Activated CD4-positive, alpha-beta T cell treated with anti-CD3 and anti-CD28 coated beads, Interleukin-2, amount 50 U/mL, for 1 hour (primary cell): ENCODE data around the gene MCF2L2.

Experiments used
- DNase-seq: peaks from one replicate; pipeline ENCODE4 v3.0.0-alpha.2; 2020

Gene MCF2L2

GRCh38 chr3:183318877-183319276 is 109.5 kb downstream of the MCF2L2 start:
- DNase-seq: no peak

- no peak for DNase-seq
Measured at GRCh38 chr3:183317886-183318865, 110.2 kb downstream of the MCF2L2 start.

GRCh38 chr3:183317271-183317670 is 111.1 kb downstream of the MCF2L2 start:
- no peak for DNase-seq

- DNase-seq: no peak
Measured at GRCh38 chr3:183315739-183316138, 112.7 kb downstream of the MCF2L2 start.

GRCh38 chr3:183313764-183314163 is 114.7 kb downstream of the MCF2L2 start:
- no peak for DNase-seq

- DNase-seq: no peak
Measured at GRCh38 chr3:183313351-183313750, 115.1 kb downstream of the MCF2L2 start.

GRCh38 chr3:183312433-183312832 is 116.0 kb downstream of the MCF2L2 start:
- DNase-seq: no peak

- DNase-seq: no peak
Measured at GRCh38 chr3:183310936-183311335, 117.5 kb downstream of the MCF2L2 start.

GRCh38 chr3:183309276-183309675 is 119.1 kb downstream of the MCF2L2 start:
- DNase-seq: no peak

- no peak for DNase-seq
Measured at GRCh38 chr3:183308751-183309150, 119.7 kb downstream of the MCF2L2 start.

GRCh38 chr3:183307749-183308148 is 120.7 kb downstream of the MCF2L2 start:
- DNase-seq: no peak

GRCh38 chr3:183306798-183307671 is 121.4 kb downstream of the MCF2L2 start:
- no peak for DNase-seq

- no peak for DNase-seq
Measured at GRCh38 chr3:183303690-183304089, 124.7 kb downstream of the MCF2L2 start.

GRCh38 chr3:183301937-183302580 is 126.4 kb downstream of the MCF2L2 start:
- DNase-seq: no peak

GRCh38 chr3:183300996-183301562 is 127.3 kb downstream of the MCF2L2 start:
- DNase-seq: no peak

GRCh38 chr3:183299976-183300375 is 128.4 kb downstream of the MCF2L2 start:
- no peak for DNase-seq

- DNase-seq: no peak
Measured at GRCh38 chr3:183298701-183299153, 129.7 kb downstream of the MCF2L2 start.

GRCh38 chr3:183296944-183297343 is 131.5 kb downstream of the MCF2L2 start:
- DNase-seq: no peak

- no peak for DNase-seq
Measured at GRCh38 chr3:183295211-183295610, 133.2 kb downstream of the MCF2L2 start.

GRCh38 chr3:183293966-183294365 is 134.5 kb downstream of the MCF2L2 start:
- no peak for DNase-seq

- no peak for DNase-seq
Measured at GRCh38 chr3:183291497-183292031, 136.9 kb downstream of the MCF2L2 start.

- no peak for DNase-seq
Measured at GRCh38 chr3:183290216-183290615, 138.2 kb downstream of the MCF2L2 start.
